ENCODE measurements around the gene TEX10. TPM values are rescaled to one million over a fixed set of nuclear protein-coding genes. Genes with fewer than 3 reads are reported as not detected.

TEX10 gene
- total RNA-seq, result 10 to 100 TPM; 17.3 to 18.0 TPM

DNA sequence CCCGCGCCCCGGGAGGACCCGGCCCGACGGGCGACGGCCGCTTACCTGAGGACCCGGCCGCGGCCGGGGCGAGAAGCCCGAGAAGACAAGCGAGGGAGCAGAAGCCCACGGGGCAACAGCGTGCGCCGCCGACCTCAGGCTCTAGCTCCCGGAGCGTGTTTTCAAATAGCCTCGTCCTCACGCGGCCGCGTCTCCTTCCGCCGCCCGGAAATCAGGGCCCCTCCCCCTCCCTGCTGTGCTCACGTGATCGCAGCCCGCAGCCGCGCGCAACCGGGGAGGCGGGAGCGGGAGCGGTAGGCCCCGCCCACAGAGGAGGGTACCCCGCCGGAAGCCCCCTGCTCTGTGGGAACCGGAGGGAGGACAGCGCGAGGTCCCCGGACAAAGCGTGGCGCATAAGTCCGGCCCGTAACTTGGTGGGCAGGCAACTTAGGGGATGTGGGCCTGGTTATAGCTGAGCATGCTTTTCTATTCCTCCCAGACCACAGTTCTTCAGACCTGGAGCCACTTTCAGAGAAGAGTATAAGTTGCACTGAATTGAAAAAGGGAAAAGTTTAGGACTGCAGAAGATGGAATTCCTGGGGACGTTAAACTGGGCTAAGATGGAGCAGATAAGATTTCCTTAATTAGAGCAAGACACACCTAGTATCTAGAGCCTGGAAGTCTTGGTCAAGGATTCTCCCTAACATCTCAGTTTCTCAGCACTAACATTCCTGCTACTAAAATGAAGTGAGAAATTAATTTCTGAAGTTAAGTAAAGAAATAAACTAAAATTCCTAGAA is at the start of gene TEX10:
Gene TEX10 (minus strand): TSS at position 216 of the 779 bp plus-strand sequence. CDS start 3,579 bp downstream, outside the sequence.

Other genes with a start within 250 kb of the TEX10 start
- 10 to 100 TPM; 12.6 to 13.6 TPM for gene MSANTD3, start 74.2 kb upstream of the TEX10 start, total RNA-seq
- under 1 TPM in 1 of 2 experiments, not detected in 1; 0.23 TPM for gene TMEFF1, start 120.2 kb upstream of the TEX10 start, total RNA-seq
- under 1 TPM; 0.12 to 0.13 TPM for gene CAVIN4, start 225.1 kb upstream of the TEX10 start, total RNA-seq

Measured in activated naive CD4-positive, alpha-beta T cell treated with anti-CD3 and anti-CD28 coated beads, Interleukin-2, amount 10 ng/mL, durations not matched to agents 5 hours and 36 hours (primary cell).